Chondrocyte (in vitro differentiated cells): ENCODE measurements around the gene HES2. TPM values are rescaled to one million over a fixed set of nuclear protein-coding genes. Genes with fewer than 3 reads are reported as not detected.

Experiments
- DNase-seq: peaks from one replicate; pipeline ENCODE4 v3.0.0; 2021; ENCODE audit warnings: mixed read lengths, low spot score
- H3K27ac Mint-ChIP-seq: one replicate; pipeline ENCODE4 v1.8.0; 2021; ENCODE audit warnings: mild to moderate bottlenecking, moderate library complexity, mixed read lengths; ENCODE audit not compliant: unreplicated experiment
- H3K27me3 Mint-ChIP-seq: 2 replicates; pipeline ENCODE4 v1.8.0; 2021; ENCODE audit warnings: low read depth, mixed read lengths
- H3K36me3 Mint-ChIP-seq: 2 replicates; pipeline ENCODE4 v1.8.0; 2021; ENCODE audit warnings: low read depth, mixed read lengths
- H3K4me1 Mint-ChIP-seq: 2 replicates; pipeline ENCODE4 v1.8.0; 2021; ENCODE audit warnings: low read depth, mild to moderate bottlenecking, mixed read lengths
- H3K4me3 Mint-ChIP-seq: one replicate; pipeline ENCODE4 v1.8.0; 2021; ENCODE audit warnings: mild to moderate bottlenecking, moderate library complexity, mixed read lengths; ENCODE audit not compliant: unreplicated experiment
- H3K9me3 Mint-ChIP-seq: 2 replicates; pipeline ENCODE4 v1.8.0; 2021; ENCODE audit warnings: low read depth, mixed read lengths
- total RNA-seq: library from RNA; stranded (reverse); gene quantifications from 3 replicates; pipeline ENCODE4 v1.2.1, GENCODE V29; 2021
- TF ChIP-seq, protein P1 (sequence below): fragments of 200-600 bp; sonication (generic); IDR thresholded peaks from 2 replicates; pipeline ENCODE4 v1.5.0; 2021; ENCODE audit warnings: antibody characterized with exemption, mild to moderate bottlenecking, moderate library complexity

Gene HES2
- total RNA-seq, 1 donor from 2014 or later = 0.15 TPM

DNA sequence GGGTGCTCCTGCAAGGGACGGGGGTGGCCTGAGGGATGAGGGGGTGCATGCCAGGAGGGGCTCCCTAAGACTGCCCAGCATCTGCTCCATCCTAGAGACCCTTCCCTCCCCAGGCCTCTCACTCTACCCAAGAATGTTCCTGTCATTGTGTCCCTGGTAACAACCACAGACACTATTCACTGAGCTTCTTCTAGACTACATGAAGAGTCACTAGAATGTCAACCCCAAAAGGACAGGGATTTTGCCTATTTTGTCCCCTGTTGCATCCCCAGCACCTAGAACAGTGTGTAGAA, 43.3 kb upstream of the HES2 start:
- Mint-ChIP-seq H3K9me3 (no peaks in the 10 kb centered on the region), H3K27ac (no peak overlapping the region), H3K4me1 (no peaks in the 10 kb centered on the region), H3K36me3 (peaks cover 22% of the 10 kb centered on the region), H3K4me3 (no peak overlapping the region), H3K27me3 (no peaks in the 10 kb centered on the region)
- DNase-seq = no peak
- TF ChIP-seq, protein P1, sequence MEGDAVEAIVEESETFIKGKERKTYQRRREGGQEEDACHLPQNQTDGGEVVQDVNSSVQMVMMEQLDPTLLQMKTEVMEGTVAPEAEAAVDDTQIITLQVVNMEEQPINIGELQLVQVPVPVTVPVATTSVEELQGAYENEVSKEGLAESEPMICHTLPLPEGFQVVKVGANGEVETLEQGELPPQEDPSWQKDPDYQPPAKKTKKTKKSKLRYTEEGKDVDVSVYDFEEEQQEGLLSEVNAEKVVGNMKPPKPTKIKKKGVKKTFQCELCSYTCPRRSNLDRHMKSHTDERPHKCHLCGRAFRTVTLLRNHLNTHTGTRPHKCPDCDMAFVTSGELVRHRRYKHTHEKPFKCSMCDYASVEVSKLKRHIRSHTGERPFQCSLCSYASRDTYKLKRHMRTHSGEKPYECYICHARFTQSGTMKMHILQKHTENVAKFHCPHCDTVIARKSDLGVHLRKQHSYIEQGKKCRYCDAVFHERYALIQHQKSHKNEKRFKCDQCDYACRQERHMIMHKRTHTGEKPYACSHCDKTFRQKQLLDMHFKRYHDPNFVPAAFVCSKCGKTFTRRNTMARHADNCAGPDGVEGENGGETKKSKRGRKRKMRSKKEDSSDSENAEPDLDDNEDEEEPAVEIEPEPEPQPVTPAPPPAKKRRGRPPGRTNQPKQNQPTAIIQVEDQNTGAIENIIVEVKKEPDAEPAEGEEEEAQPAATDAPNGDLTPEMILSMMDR = no peak

DNA sequence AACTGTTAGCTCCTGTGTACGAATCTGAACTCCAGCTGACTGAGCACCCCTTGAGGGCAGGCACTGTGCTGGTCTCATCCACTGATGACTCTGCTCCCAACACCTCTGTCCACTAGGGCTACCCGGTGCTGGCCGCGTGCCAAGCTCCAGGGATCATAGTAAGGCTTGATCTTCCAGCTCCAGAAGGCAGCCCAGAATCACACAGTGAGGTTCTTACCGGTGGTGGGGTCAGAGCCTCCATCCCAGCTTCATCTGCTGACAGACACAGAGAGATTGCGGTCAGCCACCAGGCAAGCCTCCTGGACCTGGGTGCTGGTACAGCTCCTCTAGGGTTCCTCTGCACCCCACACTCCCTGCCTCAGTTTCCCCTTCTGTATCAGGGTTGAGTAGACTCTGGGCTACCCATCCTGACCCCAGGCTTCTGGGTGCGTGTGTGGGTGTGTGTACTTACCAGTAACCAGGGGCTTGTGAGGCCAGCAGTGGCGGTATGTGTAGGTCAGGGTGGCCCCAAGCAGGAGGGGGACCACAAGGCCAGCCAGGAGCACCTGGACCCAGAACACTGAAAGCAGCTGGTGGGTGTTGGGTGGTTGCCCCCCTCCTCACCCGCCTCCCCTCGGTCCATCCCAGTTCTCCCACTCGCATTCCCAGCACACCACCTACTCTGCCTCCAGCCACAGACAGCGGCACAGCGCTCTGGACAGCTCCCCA, 42.8 kb upstream of the HES2 start:
- H3K36me3 Mint-ChIP-seq = peaks cover 21% of the 10 kb centered on the region
- H3K9me3 Mint-ChIP-seq = no peaks in the 10 kb centered on the region
- TF ChIP-seq, protein P1 = no peak
- no peaks in the 10 kb centered on the region for H3K27me3 Mint-ChIP-seq
- H3K4me3 Mint-ChIP-seq = no peak overlapping the region
- H3K27ac Mint-ChIP-seq = no peak overlapping the region
- peak; percentile 82 for DNase-seq
- H3K4me1 Mint-ChIP-seq = no peaks in the 10 kb centered on the region

DNA sequence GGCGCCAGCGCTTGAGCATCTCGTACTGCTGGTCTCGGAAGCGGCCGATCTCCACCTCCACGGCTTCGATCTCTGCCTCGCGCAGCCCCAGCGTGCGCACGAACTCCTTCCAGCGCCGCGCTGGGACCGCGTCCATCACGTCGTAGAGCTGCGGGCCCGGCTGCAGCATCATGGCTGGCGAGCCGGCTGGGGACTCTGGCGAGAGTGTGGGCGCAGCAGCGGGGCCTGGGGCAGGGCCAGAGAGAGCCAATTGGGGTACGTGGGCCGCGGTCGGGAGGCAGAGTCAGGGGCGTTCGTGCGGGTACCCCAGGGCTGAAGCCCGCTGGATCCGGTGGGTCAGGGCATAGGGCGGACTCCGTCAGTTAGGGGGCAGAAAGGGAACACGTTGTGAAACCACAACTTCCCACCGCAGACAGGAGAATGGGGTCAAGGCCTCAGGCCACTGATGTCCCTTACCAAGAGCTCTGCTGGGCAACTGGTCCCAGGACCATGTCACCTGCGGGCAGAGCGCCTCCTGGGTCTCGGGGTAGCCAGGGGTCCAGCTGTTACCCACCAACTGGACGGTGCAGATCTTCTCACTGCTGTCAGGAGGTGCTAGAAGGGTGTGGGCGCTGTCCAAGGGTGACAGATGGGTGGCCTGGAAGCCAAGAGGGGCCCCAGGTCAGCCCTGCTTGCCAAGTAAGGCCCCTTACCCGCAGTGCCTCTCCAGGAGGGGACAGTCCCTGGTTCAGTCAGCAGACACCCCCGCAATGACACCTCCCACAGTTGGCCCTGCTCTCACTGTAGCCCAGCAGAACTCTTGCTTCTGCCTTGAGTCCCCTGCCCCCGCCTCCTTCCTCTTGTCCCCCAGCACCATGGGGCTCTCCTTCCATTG, 42.1 kb upstream of the HES2 start:
- peak; percentile 92 for DNase-seq
- Mint-ChIP-seq H3K9me3 (no peaks in the 10 kb centered on the region), H3K4me1 (no peaks in the 10 kb centered on the region), H3K4me3 (no peak overlapping the region), H3K27me3 (no peaks in the 10 kb centered on the region), H3K36me3 (peaks cover 18% of the 10 kb centered on the region), H3K27ac (no peak overlapping the region)
- TF ChIP-seq, protein P1 = no peak

DNA sequence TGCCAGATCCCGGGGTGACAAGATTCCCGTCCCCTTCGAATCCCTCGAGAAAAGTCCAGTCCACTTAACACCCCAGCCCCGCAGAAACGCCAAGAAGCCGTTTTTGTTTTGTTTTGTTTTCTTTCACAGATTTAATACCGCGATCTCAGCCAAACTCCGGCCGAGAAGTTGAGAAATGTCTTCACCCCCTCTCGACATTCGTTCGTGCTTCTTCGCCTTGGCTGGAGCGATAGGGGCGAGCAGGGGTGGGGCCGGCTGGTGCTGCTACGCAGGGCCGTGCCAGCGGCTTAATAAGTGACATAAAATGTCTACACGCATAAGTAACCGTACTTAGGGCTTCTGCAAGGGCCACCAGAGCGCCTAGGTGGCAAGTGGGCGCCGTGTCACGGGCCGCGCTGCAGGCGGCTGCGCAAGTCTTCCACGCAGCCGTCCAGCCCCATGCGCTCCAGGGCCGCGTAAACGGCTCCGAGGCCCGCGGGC, 41.4 kb upstream of the HES2 start:
- Mint-ChIP-seq H3K27ac (no peak overlapping the region), H3K36me3 (peaks cover 18% of the 10 kb centered on the region), H3K4me3 (no peak overlapping the region), H3K27me3 (no peaks in the 10 kb centered on the region), H3K4me1 (no peaks in the 10 kb centered on the region), H3K9me3 (no peaks in the 10 kb centered on the region)
- TF ChIP-seq, protein P1 = no peak
- no peak for DNase-seq

DNA sequence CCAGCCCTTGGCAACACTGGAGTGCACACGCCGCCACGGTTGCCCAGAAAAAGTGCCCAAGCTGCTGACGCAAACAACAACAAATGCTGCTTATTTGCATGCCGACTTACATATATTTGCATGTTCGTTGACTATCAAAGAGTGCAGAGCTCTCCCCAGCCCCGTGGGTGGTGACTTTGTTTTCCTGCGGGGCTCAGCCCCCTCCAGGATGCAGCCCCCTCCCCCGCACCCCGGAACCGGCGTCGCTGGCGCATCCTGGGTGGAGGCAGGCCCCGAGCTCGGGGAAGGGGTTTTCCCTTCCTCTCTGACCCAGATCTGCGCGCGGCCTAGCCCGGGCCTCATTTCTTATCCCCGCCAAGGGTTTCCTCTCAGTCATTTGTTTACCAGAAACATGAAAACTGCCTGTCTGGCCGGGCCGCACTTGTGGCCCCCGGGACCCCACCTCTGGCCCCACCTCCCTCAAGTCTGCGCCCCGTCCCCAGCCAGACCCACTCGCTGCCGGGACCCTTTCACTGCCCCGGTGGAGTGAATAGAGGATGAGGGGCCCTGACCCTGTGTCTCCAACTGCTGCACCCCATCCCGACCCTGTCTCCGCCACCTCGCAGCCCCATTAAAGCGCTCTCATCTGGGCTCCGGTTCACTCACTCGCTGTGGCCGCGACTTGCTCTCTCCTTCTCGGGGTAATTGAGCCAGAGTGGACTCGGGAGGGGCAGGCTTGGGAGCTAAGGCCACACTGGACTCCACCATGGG, 40.8 kb upstream of the HES2 start:
- peak; percentile 84 for DNase-seq
- H3K4me3 Mint-ChIP-seq = no peak overlapping the region

More for the DNA sequence above, 40.8 kb upstream of the HES2 start:
- Mint-ChIP-seq H3K27ac (no peak overlapping the region), H3K9me3 (no peaks in the 10 kb centered on the region), H3K36me3 (peaks cover 18% of the 10 kb centered on the region), H3K27me3 (no peaks in the 10 kb centered on the region), H3K4me1 (no peaks in the 10 kb centered on the region)
- TF ChIP-seq, protein P1 = no peak
